ENCODE data around the gene PCSK7. TPM values are rescaled to one million over a fixed set of nuclear protein-coding genes. Genes with fewer than 3 reads are reported as not detected.
A peak's percentile ranks its signal among the peaks of the same experiment; 100 is the strongest.
"Not testable (repeated sequence)": the region's sequence is repeated elsewhere in the genome, so short reads cannot be mapped to it uniquely, and the experiment has no call there.

The PCSK7 gene
- total RNA-seq, result 57.8 TPM
- long read RNA-seq, full-length matches to known transcripts, result 54 of 94 reads
- long read RNA-seq, partial matches to known transcripts, result 14 of 94 reads
- long read RNA-seq, other reads (novel, unspliced or antisense), result 26 of 94 reads

- Histone ChIP-seq H3K4me1 (peaks cover 14% of the 10 kb centered on the region), H3K9me3 (no peaks in the 10 kb centered on the region), H3K36me3 (peaks cover 35% of the 10 kb centered on the region), H3K27me3 (no peaks in the 10 kb centered on the region), H3K4me3 (peak within 1 kb of the TSS; percentile 92), H3K27ac (peak within 1 kb of the TSS; percentile 95)
- DNase-seq, result peak; percentile 91
- ATAC-seq, result no peak
- intact Hi-C loops (cut with DNase I), result no loop called here
- TF ChIP-seq, protein P1, sequence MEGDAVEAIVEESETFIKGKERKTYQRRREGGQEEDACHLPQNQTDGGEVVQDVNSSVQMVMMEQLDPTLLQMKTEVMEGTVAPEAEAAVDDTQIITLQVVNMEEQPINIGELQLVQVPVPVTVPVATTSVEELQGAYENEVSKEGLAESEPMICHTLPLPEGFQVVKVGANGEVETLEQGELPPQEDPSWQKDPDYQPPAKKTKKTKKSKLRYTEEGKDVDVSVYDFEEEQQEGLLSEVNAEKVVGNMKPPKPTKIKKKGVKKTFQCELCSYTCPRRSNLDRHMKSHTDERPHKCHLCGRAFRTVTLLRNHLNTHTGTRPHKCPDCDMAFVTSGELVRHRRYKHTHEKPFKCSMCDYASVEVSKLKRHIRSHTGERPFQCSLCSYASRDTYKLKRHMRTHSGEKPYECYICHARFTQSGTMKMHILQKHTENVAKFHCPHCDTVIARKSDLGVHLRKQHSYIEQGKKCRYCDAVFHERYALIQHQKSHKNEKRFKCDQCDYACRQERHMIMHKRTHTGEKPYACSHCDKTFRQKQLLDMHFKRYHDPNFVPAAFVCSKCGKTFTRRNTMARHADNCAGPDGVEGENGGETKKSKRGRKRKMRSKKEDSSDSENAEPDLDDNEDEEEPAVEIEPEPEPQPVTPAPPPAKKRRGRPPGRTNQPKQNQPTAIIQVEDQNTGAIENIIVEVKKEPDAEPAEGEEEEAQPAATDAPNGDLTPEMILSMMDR (IDR thresholded peaks at IDR 0.05), result no peak
Measured at GRCh38 chr11:117231842-117232091, at the start of gene PCSK7. TSS of gene PCSK7 (minus strand) at chr11:117232073. CDS start at chr11:117229844, 2,229 bp downstream.

DNA sequence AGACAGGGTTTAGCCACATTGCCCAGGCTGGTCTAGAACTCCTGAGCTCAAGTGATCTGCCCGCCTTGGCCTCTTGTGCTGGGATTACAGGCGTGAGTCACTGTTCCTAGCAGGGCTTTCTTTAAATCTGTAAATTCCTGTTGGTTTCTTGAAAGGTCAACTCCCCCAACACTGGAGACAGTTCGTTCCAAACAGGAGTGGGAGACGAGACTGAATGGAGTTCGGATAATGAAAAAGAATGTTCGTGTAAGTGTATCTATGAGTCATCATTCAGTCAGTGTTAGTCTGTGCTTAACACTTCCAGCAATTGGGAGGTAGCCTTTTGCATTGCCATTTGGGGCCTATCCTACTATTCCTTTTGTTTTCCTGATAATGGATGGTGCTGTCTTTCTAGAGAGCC lies 49.3 kb upstream of the PCSK7 start:
- Histone ChIP-seq H3K4me3 (no peak overlapping the region), H3K27me3 (no peaks in the 10 kb centered on the region), H3K9me3 (no peaks in the 10 kb centered on the region), H3K36me3 (peaks cover 57% of the 10 kb centered on the region), H3K4me1 (no peaks in the 10 kb centered on the region), H3K27ac (peak overlapping the region; percentile 55)
- intact Hi-C loops (cut with DNase I), result no loop called here
- no peak for DNase-seq
- ATAC-seq, result peak; percentile 52
- TF ChIP-seq, protein P1 (IDR thresholded peaks at IDR 0.05), result no peak

- Histone ChIP-seq H3K27me3 (no peaks in the 10 kb centered on the region), H3K4me3 (no peak overlapping the region), H3K9me3 (no peaks in the 10 kb centered on the region), H3K36me3 (peaks cover 59% of the 10 kb centered on the region), H3K4me1 (no peaks in the 10 kb centered on the region), H3K27ac (no peak overlapping the region)
- intact Hi-C loops (cut with DNase I), result no loop called here
- no peak for ATAC-seq
- TF ChIP-seq, protein P1 (IDR thresholded peaks at IDR 0.05), result no peak
- no peak for DNase-seq
Measured at GRCh38 chr11:117279711-117280376, 48.0 kb upstream of the PCSK7 start.

DNA sequence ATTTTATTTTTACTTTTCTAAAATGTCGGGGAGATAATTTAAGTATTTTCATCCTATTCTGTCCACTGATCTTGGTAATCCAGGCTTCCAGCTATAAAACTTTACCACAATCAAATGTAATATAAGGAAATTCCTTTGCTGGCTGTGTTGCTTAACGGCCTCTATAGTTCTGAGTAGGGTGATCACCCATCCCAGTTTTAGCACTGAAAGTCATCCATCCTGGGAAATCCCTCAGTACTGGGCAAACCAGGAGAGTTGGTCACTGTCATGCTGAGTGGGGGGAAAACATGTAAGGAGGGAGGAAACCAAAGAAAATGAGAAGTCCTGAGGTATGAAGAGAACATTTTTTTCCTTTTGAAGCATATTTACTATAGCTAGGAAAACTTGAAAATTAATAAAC lies 46.5 kb upstream of the PCSK7 start:
- no peak for DNase-seq
- H3K36me3 ChIP-seq, result peaks cover 46% of the 10 kb centered on the region
- H3K4me1 ChIP-seq, result no peaks in the 10 kb centered on the region
- no peak for ATAC-seq
- H3K27ac ChIP-seq, result no peak overlapping the region
- no peak overlapping the region for H3K4me3 ChIP-seq
- H3K9me3 ChIP-seq, result no peaks in the 10 kb centered on the region
- intact Hi-C loops (cut with DNase I), result no loop called here
- H3K27me3 ChIP-seq, result no peaks in the 10 kb centered on the region
- TF ChIP-seq, protein P1 (IDR thresholded peaks at IDR 0.05), result no peak

DNA sequence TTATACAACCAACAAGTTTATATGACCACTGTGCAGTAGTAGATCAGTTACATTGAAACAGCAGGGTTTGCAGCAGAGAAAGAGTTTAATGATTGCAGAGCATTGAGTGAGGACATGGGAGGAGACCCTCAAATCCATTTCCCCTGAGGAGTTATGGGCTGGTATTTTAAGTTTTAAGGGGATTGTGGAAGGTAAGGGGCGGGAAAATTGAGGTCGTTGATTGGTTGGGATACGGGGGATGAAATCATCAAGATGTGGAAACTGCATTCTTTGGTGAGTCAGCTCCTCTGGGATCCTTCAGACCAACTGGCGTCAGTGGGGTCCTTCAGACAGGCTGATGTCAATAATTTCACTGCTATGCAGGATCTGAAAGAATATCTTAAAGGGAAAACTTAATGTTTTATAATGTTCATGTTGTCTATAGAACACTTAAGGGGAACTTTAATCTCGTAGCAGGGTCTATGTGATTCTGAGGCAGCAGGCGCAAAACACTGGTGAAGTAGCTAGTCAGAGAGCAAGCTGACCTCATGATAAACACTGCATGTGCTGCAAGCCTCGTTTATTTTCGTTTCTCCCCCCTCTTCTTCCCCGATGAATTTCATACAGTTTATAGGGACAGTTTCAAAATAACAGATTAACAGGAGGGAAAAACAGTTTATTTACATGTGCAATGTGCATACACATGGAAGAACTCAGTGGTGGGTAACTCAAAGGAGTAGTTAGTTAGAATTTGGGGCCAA lies 41.8 kb upstream of the PCSK7 start:
- intact Hi-C loops (cut with DNase I), result no loop called here
- H3K27ac ChIP-seq, result no peak overlapping the region
- peak; percentile 28 for ATAC-seq
- no peaks in the 10 kb centered on the region for H3K9me3 ChIP-seq
- H3K4me1 ChIP-seq, result no peaks in the 10 kb centered on the region
- no peak for DNase-seq
- H3K27me3 ChIP-seq, result no peaks in the 10 kb centered on the region
- H3K36me3 ChIP-seq, result peaks cover 10% of the 10 kb centered on the region
- no peak overlapping the region for H3K4me3 ChIP-seq
- TF ChIP-seq, protein P1 (IDR thresholded peaks at IDR 0.05), result no peak

- H3K4me1 ChIP-seq; H3K9me3 ChIP-seq; H3K27ac ChIP-seq; H3K27me3 ChIP-seq; intact Hi-C loops (cut with DNase I); H3K4me3 ChIP-seq; ATAC-seq; DNase-seq: not testable (repeated sequence)
- peaks cover 10% of the 10 kb centered on the region for H3K36me3 ChIP-seq
Measured at GRCh38 chr11:117272175-117272574, 40.3 kb upstream of the PCSK7 start.
